Middle frontal gyrus (tissue), 1 donor: ENCODE measurements around the gene RRAS.
A peak's percentile ranks its signal among the peaks of the same experiment; 100 is the strongest.

Experiments used
- DNase-seq: peaks from one replicate; pipeline ENCODE4 v3.0.0-alpha.2; 2015; ENCODE audit warnings: low spot score; ENCODE audit errors: extremely low spot score

The RRAS gene

DNA sequence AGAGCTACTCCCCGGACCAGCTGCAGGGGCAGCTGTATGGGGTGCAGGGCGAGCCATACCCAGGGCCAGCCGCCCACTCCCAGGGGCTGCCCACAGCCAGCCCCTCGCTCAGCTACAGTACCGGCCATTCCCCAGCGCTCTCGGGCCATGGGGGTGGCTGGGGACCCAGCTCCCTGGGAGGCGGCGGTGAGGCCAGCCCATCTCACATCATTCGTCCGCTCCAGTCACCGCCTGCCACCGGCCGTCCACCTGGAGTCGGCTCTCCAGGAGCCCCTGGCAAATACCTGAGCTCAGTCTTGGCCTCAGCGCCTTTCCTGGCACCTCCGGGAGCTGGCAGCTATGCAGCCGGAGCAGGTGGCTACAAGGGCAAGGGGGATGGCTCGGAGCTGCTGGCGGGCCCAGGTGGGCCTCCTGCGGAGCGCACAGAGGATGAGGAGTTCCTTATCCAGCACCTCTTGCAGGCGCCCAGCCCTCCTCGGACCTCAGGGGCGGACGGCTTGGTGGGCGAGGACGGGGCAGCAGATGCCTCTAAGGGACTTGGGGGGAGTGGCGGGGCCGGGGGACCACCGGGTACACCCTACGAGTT lies 44.0 kb downstream of the RRAS start:
- no peak for DNase-seq

DNA sequence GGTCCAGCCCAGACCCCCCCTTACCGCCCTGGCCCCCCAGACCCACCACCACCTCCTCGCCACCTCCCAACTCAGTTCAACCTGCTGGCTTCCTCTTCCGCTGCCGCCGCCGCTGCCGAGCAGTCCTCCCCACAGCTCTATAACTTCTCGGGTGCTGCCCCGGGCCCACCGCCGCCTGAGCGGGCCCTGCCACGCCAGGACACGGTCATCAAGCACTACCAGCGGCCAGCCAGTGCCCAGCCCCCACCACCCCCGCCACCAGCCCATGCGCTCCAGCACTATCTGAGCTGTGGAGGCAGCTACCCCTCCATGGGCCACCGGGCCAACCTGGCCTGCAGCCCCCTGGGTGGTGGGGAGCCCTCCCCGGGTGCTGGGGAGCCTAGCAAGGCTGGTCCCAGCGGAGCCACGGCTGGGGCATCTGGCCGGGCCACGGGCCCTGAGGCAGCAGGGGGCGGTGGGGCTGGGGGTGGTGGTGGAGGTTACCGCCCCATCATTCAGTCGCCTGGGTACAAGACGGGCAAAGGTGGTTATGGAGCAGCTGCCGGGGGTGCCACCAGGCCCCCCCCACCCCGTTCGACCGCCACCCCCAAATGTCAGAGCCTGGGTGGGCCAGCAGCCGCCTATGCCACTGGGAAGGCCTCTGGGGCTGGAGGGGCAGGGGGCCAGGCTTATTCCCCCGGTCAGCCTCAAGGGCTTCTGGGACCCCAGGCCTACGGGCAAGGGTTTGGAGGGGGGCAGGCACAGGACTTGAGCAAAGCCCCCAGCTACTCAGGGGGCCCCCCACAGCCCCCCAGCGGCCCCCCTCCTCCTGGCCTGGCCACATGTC lies 44.7 kb downstream of the RRAS start:
- no peak for DNase-seq

DNA sequence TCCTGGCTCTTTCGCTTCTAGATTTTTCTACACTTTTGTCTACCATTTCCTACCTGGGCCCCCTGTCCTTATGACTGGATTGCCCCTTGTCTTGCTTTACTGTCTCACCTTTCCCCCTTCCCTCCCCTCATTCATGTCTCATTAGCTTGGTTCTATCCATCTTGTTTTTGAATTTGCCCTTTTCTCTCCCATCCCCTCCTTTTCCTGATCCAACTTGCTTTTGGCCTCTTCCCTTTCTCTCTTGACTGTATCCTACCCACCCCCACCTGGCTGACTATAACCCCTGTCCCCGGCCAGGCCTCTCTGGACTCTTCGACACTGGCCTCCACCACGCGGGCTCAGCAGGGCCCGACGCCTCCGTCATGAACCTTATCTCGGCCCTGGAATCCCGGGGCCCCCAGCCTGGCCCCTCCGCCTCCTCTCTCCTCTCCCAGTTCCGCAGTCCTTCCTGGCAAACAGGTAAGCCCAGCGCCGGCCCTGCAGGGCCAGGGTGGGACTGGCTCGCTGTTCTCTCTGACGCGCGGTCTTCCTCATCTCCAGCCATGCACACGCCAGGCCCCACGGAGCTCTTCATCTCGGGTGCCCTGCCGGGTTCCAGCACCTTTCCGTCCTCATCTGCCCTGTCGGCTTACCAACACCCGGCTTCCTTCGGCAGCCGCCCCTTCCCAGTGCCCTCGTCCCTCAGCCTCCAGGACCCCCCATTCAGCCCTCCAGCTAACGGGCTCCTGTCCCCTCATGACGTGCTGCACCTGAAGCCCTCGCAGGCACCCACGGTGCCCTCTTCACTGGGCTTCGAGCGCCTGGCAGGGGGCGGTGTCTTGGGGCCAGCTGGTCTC lies 45.6 kb downstream of the RRAS start:
- no peak for DNase-seq

DNA sequence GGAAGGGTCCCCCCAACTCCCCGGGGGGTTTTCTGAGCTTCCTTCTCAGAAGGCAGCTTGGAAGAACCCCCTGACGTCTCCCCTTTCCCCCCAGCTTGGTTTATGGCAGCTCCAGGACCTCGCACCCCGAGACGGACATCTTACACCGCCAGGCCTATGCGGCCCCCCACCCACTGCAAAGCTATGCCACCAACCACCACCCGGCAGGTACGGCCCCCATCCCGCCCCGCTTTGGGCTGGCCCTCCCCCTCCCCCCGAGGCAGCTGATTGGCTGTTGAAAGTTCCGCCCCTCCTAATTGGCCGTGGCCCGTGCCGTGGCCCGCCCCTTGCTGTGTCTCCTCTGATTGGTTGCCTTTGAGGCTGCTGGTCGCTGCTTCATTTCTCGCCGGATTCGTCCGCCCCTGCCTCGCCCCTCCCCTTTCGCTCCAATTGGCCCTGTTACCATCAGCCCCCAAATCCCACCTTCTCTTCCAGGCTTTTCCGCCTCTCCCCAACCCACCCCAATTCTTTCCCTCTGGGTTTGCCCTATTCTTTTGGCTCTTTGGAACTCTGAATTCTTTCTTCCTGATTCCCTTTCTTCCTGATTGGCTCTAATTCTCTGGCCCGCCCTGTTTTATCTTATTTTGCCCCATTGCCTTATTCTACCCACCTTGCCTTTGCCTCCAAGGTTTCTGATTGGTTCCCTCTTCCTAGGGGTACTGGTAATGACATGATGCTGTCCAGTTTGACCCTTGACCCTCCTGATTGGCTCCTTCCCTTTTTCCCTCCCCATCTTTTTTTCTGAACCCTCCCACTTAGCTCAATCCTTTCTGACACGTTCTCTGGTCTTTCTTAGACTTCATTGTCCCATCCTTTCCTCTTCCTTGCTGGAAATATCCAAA lies 46.5 kb downstream of the RRAS start:
- DNase-seq: peak; percentile 70

- no peak for DNase-seq
These were observed 47.3 kb downstream of the RRAS start for GRCh38 chr19:49592486-49593232.

GRCh38 chr19:49591731-49592485 lies 48.0 kb downstream of the RRAS start:
- no peak for DNase-seq

GRCh38 chr19:49590971-49591730 lies 48.8 kb downstream of the RRAS start, which contains the start of gene PRR12:
PRR12 (plus strand) TSS chr19:49591182; CDS start chr19:49591655, 473 bp downstream.
- DNase-seq: no peak

DNA sequence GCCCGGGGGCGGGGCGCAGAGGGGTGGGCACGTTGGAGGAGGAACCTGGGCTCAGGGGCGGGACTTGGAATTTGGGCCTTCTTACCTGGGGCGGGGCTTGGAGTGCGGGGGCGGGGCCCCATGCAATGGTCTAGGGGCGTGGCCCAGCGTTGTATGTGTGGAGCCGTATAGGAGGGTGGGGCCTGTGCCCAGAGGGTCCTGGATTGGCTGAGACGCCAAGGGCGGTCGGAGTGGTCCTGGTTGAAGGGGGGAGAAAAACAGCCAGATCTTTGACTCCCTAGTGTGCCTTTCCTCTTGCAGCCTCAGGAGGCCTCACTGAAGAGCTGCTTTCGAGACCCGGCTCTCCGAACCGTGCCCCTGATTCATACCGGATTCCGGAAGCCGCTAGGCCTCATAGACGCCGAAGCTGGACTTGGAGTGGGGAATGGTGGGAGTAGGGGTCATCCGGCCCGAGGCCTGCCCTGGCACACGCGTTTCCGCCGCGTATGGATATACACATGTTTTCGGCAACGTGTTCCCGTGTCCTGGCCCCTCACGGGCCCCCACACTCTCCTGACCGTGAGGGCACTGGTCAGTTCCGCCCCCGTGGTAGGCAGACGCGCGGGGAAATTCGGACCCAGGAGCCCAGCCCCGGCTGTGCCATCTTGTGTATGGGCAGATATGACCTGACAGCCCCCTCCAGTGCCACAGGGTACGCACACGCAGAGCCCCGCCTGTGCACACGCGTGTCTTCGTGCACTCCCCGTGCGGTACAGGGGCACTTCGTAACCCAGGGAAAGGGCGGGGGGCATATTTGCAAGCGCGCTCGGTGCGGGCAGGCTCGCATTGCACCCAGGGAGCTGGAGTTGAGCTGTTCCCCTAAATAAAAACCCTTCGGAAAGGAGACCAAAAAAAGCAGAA lies 49.6 kb downstream of the RRAS start:
- peak; percentile 81 for DNase-seq

- DNase-seq: no peak
These were observed 50.4 kb downstream of the RRAS start for GRCh38 chr19:49589502-49589905.

- DNase-seq: no peak
These were observed 51.4 kb downstream of the RRAS start for GRCh38 chr19:49588365-49589122.

DNA sequence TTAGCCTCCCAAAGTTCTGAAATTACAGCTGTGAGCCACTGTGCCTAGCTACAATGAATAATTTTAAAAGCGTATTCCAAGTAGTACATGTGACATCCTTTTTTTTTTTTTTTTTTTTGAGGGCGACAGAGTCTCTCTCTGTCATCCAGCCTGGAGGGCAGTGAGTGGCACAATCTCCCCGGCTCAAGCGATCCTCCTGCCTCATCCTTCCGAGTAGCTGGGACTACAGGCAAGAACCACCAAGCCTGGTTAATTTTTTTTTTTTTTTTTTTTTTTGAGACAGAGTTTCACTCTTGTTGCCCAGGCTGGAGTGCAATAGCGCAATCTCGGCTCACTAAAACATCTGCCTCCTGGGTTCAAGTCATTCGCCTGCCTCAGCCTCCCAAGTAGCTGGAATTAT lies 52.7 kb downstream of the RRAS start:
- no peak for DNase-seq
